GM10266 (cell line): Measurements from ENCODE around the gene M1AP.
"Not testable (repeated sequence)": the region's sequence is repeated elsewhere in the genome, so short reads cannot be mapped to it uniquely, and the experiment has no call there.

ENCODE experiments used
- DNase-seq: peaks from one replicate; pipeline ENCODE4 v3.0.0; 2012; ENCODE audit errors: extremely low spot score
- TF ChIP-seq, protein P1 (sequence below): IDR thresholded peaks from 2 replicates; pipeline ENCODE4 v1.5.1; 2012; ENCODE audit warnings: mild to moderate bottlenecking, low read depth; ENCODE audit not compliant: control insufficient read depth, insufficient read depth; ENCODE audit errors: missing control alignments

M1AP gene

DNA sequence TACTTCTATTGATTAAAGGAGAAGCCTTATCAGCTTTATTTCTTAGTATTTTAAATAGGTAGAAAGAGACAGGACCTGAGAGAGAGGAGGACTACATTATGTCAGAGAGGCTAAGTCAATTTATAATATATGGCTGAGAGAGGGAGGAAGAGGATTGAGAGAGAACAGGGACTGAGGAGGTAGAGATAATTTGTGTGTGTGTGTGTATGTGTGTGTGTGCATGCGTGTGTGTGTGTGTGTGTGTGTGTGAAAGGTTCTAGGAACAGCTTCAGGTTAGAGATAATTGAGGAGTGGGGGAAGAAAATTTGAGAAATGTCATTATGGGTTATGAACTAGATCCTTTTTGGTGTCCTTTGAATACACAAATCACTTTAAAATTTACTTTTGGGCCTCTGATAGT is 78.4 kb downstream of the M1AP start:
- no peak for DNase-seq
- TF ChIP-seq, protein P1, sequence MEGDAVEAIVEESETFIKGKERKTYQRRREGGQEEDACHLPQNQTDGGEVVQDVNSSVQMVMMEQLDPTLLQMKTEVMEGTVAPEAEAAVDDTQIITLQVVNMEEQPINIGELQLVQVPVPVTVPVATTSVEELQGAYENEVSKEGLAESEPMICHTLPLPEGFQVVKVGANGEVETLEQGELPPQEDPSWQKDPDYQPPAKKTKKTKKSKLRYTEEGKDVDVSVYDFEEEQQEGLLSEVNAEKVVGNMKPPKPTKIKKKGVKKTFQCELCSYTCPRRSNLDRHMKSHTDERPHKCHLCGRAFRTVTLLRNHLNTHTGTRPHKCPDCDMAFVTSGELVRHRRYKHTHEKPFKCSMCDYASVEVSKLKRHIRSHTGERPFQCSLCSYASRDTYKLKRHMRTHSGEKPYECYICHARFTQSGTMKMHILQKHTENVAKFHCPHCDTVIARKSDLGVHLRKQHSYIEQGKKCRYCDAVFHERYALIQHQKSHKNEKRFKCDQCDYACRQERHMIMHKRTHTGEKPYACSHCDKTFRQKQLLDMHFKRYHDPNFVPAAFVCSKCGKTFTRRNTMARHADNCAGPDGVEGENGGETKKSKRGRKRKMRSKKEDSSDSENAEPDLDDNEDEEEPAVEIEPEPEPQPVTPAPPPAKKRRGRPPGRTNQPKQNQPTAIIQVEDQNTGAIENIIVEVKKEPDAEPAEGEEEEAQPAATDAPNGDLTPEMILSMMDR: no peak

DNA sequence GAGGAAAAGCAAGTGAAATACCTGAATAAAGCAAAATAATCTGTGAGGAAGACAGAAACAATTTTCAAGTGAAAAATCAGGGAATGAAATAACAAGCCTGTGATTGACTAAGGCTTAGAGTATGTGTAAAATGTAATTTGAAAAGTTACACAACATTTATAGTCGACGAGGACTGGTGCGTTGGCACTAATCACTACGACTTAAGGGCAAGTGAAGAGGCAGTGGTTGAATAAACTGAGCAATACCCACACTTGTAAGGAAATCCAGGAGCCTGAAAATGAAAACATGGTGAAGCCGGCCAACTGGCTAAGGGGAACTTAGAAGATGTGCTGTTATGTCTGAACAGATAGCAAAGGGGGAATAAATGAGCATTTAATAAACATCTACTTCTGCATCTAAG is 80.2 kb downstream of the M1AP start:
- DNase-seq: no peak
- TF ChIP-seq, protein P1: no peak

DNA sequence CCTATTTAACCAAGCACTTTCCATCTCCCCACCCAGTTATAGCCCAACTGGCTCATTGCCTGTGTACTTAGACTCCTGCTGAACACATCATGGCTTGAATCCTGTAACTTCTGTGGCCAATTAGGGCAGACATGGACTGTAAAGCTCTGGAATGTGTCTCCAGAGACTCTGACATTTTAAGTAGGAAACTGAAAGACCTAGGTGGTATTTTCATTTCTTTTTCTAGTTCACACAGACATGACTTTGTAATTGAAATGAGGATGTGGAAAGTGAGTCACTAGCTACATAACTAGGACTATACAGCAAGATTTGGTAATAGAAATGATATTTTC is 81.4 kb downstream of the M1AP start:
- TF ChIP-seq, protein P1: no peak
- DNase-seq: no peak

DNA sequence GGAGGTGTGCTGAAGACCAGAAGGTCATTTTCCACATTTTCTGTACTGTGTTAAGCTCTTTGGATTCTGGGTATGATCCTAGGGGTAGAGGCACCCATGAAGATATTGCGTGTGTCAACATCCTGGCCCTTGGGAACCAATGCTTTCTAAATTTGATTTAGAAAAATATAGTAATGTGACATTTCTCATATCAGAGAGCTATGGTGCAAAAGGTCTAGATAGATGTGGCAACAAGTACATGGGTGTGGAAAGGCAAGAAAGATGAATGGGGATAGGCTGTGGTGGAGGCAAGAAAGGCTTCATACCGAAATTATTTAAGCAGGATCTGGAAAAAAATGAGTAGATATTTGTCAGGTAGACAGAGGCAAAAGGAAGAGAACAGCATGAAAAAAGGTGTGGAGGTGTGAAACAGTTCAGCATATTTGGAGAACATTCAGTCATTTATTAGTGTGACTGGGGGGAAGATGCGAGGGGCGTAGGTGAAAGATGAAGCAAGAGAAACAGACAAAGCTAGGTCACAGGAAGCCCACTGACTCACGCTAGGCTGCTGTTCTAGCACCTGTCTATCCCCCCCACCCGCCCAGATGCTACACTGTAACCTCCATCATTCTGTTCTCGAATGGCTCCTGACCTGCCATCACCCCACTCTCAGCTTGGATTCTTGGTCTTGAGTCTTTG is 81.9 kb downstream of the M1AP start:
- TF ChIP-seq, protein P1: no peak
- no peak for DNase-seq

DNA sequence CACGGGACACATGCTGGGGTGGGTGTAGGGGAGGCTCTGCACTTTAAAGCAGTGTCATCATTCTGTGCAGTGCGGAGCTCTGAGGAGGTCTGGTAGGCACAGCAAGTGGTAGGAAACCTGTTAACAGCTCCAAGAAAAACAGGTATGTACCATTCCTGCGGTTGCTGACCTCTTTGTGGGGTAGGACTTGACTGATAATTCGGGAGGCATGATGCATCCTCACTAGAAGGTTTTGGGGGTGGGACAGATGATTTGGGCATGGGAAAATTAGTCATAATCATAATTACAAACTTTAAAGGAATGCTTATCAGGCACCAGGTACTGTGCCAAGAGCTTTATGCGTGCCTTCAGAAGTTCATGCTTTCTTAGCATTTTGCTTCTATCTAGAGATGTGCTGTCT is 83.9 kb downstream of the M1AP start:
- no peak for DNase-seq
- TF ChIP-seq, protein P1: no peak

DNA sequence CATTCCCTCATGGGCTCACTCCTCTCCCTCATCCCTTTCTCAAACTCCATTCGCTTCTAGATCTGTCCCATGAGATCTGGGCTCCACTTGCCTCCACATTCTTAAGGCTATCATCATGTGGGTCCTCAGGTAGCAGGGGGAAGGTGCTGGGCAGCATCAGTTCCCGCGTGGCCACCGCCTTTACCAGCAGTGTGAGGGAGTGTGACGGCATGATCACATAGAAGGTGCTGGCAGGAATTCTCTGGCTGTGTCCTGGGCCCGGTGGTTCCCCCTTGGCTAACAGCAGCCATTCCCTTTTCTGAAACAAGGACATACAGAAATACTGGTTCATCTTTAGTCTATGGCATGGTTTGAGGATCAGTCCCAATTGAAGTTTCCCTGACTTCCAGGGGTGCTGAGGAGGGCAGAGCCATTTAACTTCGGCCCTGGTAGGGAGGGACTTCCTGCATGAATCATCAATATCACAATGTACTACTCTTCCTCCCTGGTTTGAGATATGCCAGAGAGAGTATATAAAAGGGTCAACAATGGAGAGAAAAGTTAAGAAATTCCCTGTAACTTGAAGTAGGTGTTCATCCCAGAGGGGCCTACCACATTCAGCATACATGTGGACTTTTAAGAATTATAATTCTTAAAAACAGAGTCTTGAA is 85.9 kb downstream of the M1AP start:
- TF ChIP-seq, protein P1: no peak

DNA sequence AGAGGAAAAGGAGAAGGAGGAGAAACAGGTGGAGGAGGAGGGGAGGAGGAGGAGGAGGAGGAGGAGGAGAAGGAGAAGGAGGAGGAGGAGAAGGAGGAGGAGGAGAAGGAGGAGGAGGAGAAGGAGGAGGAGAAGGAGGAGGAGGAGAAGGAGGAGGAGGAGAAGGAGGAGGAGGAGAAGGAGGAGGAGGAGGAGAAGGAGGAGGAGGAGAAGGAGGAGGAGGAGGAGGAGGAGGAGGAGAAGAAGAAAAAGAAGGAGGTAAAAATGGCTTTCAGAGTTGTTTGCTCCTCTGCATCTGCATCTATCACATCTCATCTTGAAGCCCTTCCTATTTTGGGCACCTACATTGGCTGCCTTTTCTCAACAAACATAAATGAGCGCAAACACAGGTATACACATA is 87.1 kb downstream of the M1AP start:
- not testable (repeated sequence) for DNase-seq

More for the DNA sequence above, 85.9 kb downstream of the M1AP start:
- DNase-seq: no peak
